Caco-2 (cell line): ENCODE measurements around the gene C1orf226. TPM values are rescaled to one million over a fixed set of nuclear protein-coding genes. Genes with fewer than 3 reads are reported as not detected.
A peak's percentile ranks its signal among the peaks of the same experiment; 100 is the strongest.

Source experiments
- BruUV-seq: library from RNA; stranded (reverse); fragments of 400-500 nt; replicated peaks from 2 replicates; lab custom pipeline; 2021; lab: Mats Ljungman, UMichigan
- CTCF ChIA-PET: fragments of 300-600 bp; sonication (Branson Sonifier 250); formaldehyde crosslinking; loops from one replicate; lab custom pipeline; 2022; ENCODE audit warnings: antibody characterized with exemption; lab: Charles Lee
- POLR2A ChIA-PET: fragments of 300-600 bp; sonication (Branson Sonifier 250); formaldehyde crosslinking; loops from one replicate; lab custom pipeline; 2022; ENCODE audit warnings: antibody characterized with exemption; lab: Charles Lee
- DNase-seq, 2 experiments: peaks; one replicate each; pipeline versions ENCODE4 v3.0.0 to v3.0.0-alpha.2; 2020 to 2022
- H3K27me3 ChIP-seq: replicated peaks from 2 replicates; pipeline ENCODE4 v1.6.0; 2011; ENCODE audit warnings: low read length; ENCODE audit not compliant: control insufficient read depth, insufficient read depth
- H3K36me3 ChIP-seq: 2 replicates; pipeline ENCODE4 v1.5.1; 2011; ENCODE audit warnings: low read length; ENCODE audit not compliant: control insufficient read depth, insufficient read depth
- H3K4me1 ChIP-seq: fragments of 250-450 bp; sonication (Bioruptor Pico); 2 replicates; pipeline ENCODE4 v1.5.1; 2020; ENCODE audit warnings: mild to moderate bottlenecking
- H3K4me3 ChIP-seq: 2 replicates; pipeline ENCODE4 v1.5.1; 2011; ENCODE audit warnings: low read depth, mild to moderate bottlenecking, control low read depth, low read length
- H3K9me3 ChIP-seq: fragments of 250-450 bp; sonication (Bioruptor Pico); 2 replicates; pipeline ENCODE4 v1.5.1; 2020; ENCODE audit warnings: mild to moderate bottlenecking, moderate library complexity
- H3K27ac Mint-ChIP-seq: one replicate; pipeline ENCODE4 v1.8.0; 2022; ENCODE audit warnings: mixed read lengths; ENCODE audit not compliant: unreplicated experiment
- H3K27me3 Mint-ChIP-seq: one replicate; pipeline ENCODE4 v1.8.0; 2022; ENCODE audit warnings: mixed read lengths; ENCODE audit not compliant: insufficient read depth, unreplicated experiment
- H3K36me3 Mint-ChIP-seq: one replicate; pipeline ENCODE4 v1.8.0; 2022; ENCODE audit warnings: mild to moderate bottlenecking, mixed read lengths; ENCODE audit not compliant: insufficient read depth, unreplicated experiment
- H3K4me1 Mint-ChIP-seq: one replicate; pipeline ENCODE4 v1.8.0; 2022; ENCODE audit warnings: low read depth, mixed read lengths; ENCODE audit not compliant: unreplicated experiment
- H3K4me3 Mint-ChIP-seq: one replicate; pipeline ENCODE4 v1.8.0; 2022; ENCODE audit warnings: mild to moderate bottlenecking, moderate library complexity, mixed read lengths; ENCODE audit not compliant: unreplicated experiment
- H3K9me3 Mint-ChIP-seq: one replicate; pipeline ENCODE4 v1.8.0; 2022; ENCODE audit warnings: mixed read lengths; ENCODE audit not compliant: unreplicated experiment
- CTCF ChIP-seq, 2 experiments: fragments of 200-600 bp in 1 of 2; IDR thresholded peaks; 1 replicate in 1 of 2; 2 replicates in 1 of 2; pipeline versions ENCODE4 v1.5.1 to v1.8.0; 2011 to 2022; ENCODE audit warnings: antibody characterized with exemption in 1 of 2, control low read depth in 1 of 2, inconsistent platforms in 1 of 2, low read depth in 1 of 2, low read length in 1 of 2, mild to moderate bottlenecking in 1 of 2, moderate library complexity in 1 of 2; ENCODE audit not compliant: insufficient read depth in 1 of 2, severe bottlenecking in 1 of 2, unreplicated experiment in 1 of 2
- intact Hi-C: fragments of 100-400 bp; cut with micrococcal nuclease; formaldehyde crosslinking; loops from one replicate; pipeline ENCODE4 v1.10.0; 2022; ENCODE audit not compliant: unreplicated experiment
- total RNA-seq: library from RNA; stranded (reverse); gene quantifications from 2 replicates; pipeline ENCODE4 v1.2.3, GENCODE V29; 2022

Gene C1orf226
- total RNA-seq, 1 experiment from 2014 or later, result 7.3 TPM

- H3K36me3 Mint-ChIP-seq, result no peaks in the 10 kb centered on the region
- no TSS peak for BruUV-seq
- DNase-seq, result no peak
- H3K4me1 Mint-ChIP-seq, result peaks cover 12% of the 10 kb centered on the region
- H3K4me3 Mint-ChIP-seq, result no peak overlapping the region
- no peaks in the 10 kb centered on the region for H3K27me3 Mint-ChIP-seq
- POLR2A ChIA-PET, result no interaction called here
- intact Hi-C loops, result no loop called here
- H3K27ac Mint-ChIP-seq, result no peak overlapping the region
- Histone ChIP-seq H3K27me3 (no peaks in the 10 kb centered on the region), H3K36me3 (no peaks in the 10 kb centered on the region; the same call in 1 of the 2 replicates), H3K9me3 (no peaks in the 10 kb centered on the region), H3K4me3 (no peak overlapping the region), H3K4me1 (peaks cover 10% of the 10 kb centered on the region)
- CTCF ChIA-PET, result interaction anchor here (0.7 to 1.6 kb wide), 2 partner anchors 14 to 71 kb away, joined by 3 to 4 read pairs; no protein-coding TSS in a partner anchor
- TF ChIP-seq CTCF (IDR thresholded peaks at IDR 0.05; ENCODE audit: insufficient read depth in 1 of 2, low read depth in 1 of 2, low read length in 1 of 2, severe bottlenecking in 1 of 2, unreplicated experiment in 1 of 2), result no peak
- H3K9me3 Mint-ChIP-seq, result no peaks in the 10 kb centered on the region
These were observed 9.9 kb upstream of the C1orf226 start for GRCh38 chr1:162371611-162372010.

GRCh38 chr1:162372159-162373071 is 9.1 kb upstream of the C1orf226 start:
- CTCF ChIA-PET, result interaction anchor here (1.0 to 1.6 kb wide), 2 partner anchors 10 to 15 kb away, joined by 3 to 4 read pairs; no protein-coding TSS in a partner anchor
- H3K4me3 Mint-ChIP-seq, result no peak overlapping the region
- no peaks in the 10 kb centered on the region for H3K9me3 Mint-ChIP-seq
- no peak overlapping the region for H3K4me3 ChIP-seq
- H3K4me1 ChIP-seq, result peaks cover 16% of the 10 kb centered on the region
- peaks cover 20% of the 10 kb centered on the region for H3K4me1 Mint-ChIP-seq
- H3K27ac Mint-ChIP-seq, result peak overlapping the region; percentile 18
- H3K36me3 Mint-ChIP-seq, result no peaks in the 10 kb centered on the region
- no peaks in the 10 kb centered on the region for H3K27me3 ChIP-seq
- no peaks in the 10 kb centered on the region; the same call in 1 of the 2 replicates for H3K36me3 ChIP-seq
- no peak for DNase-seq
- H3K9me3 ChIP-seq, result no peaks in the 10 kb centered on the region
- intact Hi-C loops, result no loop called here
- POLR2A ChIA-PET, result no interaction called here
- TF ChIP-seq CTCF (IDR thresholded peaks at IDR 0.05; ENCODE audit: insufficient read depth in 1 of 2, low read depth in 1 of 2, low read length in 1 of 2, severe bottlenecking in 1 of 2, unreplicated experiment in 1 of 2), result peak in 1 of 2 experiments; percentile 3
- BruUV-seq, result no TSS peak
- no peaks in the 10 kb centered on the region for H3K27me3 Mint-ChIP-seq

GRCh38 chr1:162373072-162373427 is 8.5 kb upstream of the C1orf226 start:
- H3K4me1 ChIP-seq, result peaks cover 16% of the 10 kb centered on the region
- no TSS peak for BruUV-seq
- no peaks in the 10 kb centered on the region for H3K36me3 Mint-ChIP-seq
- no peak for TF ChIP-seq CTCF (IDR thresholded peaks at IDR 0.05; ENCODE audit: insufficient read depth in 1 of 2, low read depth in 1 of 2, low read length in 1 of 2, severe bottlenecking in 1 of 2, unreplicated experiment in 1 of 2)
- intact Hi-C loops, result no loop called here
- CTCF ChIA-PET, result interaction anchor here (1.0 kb wide), 1 partner anchor 9 kb away, joined by 3 read pairs; no protein-coding TSS in a partner anchor
- H3K27ac Mint-ChIP-seq, result peak overlapping the region; percentile 18
- no peaks in the 10 kb centered on the region for H3K27me3 Mint-ChIP-seq
- H3K4me3 ChIP-seq, result no peak overlapping the region
- H3K4me1 Mint-ChIP-seq, result peaks cover 20% of the 10 kb centered on the region
- H3K36me3 ChIP-seq, result no peaks in the 10 kb centered on the region; the same call in 1 of the 2 replicates
- POLR2A ChIA-PET, result no interaction called here
- DNase-seq, result no peak
- no peaks in the 10 kb centered on the region for H3K9me3 ChIP-seq
- no peaks in the 10 kb centered on the region for H3K27me3 ChIP-seq
- no peak overlapping the region for H3K4me3 Mint-ChIP-seq
- H3K9me3 Mint-ChIP-seq, result no peaks in the 10 kb centered on the region
